ENCODE results near the gene ING2.

ING2 gene

DNA sequence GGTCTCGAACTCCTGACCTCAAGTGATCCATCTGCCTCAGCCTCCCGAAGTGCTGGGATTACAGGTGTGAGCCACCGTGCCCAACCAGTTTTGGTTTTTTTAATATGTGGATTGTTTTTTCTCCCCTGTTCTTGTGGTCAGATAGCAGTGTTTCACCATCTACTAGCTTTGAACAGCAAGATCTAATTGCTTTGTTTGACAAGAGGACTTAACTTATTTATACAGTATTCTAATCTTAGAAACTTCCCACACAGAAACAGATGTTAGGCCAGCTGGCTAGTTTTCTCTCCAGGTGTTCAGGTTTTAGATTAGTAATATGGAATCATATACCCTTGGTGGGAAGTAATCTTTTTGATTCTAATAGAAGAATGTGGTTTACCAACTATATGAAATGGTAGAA lies 12.9 kb downstream of the ING2 start:
- no peak for DNase-seq (ENCODE audit: low read depth, low spot score)
- no peak overlapping the region for H3K4me3 ChIP-seq (ENCODE audit: low read depth, low read length)
- POLR2A ChIA-PET = no interaction called here
- CTCF ChIA-PET = interaction anchor here (0.6 kb wide), 1 partner anchor 54 kb away, joined by 3 read pairs; no protein-coding TSS in a partner anchor
- TF ChIP-seq, protein P1, sequence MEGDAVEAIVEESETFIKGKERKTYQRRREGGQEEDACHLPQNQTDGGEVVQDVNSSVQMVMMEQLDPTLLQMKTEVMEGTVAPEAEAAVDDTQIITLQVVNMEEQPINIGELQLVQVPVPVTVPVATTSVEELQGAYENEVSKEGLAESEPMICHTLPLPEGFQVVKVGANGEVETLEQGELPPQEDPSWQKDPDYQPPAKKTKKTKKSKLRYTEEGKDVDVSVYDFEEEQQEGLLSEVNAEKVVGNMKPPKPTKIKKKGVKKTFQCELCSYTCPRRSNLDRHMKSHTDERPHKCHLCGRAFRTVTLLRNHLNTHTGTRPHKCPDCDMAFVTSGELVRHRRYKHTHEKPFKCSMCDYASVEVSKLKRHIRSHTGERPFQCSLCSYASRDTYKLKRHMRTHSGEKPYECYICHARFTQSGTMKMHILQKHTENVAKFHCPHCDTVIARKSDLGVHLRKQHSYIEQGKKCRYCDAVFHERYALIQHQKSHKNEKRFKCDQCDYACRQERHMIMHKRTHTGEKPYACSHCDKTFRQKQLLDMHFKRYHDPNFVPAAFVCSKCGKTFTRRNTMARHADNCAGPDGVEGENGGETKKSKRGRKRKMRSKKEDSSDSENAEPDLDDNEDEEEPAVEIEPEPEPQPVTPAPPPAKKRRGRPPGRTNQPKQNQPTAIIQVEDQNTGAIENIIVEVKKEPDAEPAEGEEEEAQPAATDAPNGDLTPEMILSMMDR (IDR thresholded peaks at IDR 0.05; ENCODE audit: insufficient read depth, low read length, missing control alignments) = no peak

- TF ChIP-seq, protein P1 (IDR thresholded peaks at IDR 0.05; ENCODE audit: insufficient read depth, low read length, missing control alignments) = no peak
- POLR2A ChIA-PET = no interaction called here
- CTCF ChIA-PET = no interaction called here
- no peak for DNase-seq (ENCODE audit: low read depth, low spot score)
- H3K4me3 ChIP-seq (ENCODE audit: low read depth, low read length) = no peak overlapping the region
These were observed 18.0 kb downstream of the ING2 start for GRCh38 chr4:183522821-183523220.

DNA sequence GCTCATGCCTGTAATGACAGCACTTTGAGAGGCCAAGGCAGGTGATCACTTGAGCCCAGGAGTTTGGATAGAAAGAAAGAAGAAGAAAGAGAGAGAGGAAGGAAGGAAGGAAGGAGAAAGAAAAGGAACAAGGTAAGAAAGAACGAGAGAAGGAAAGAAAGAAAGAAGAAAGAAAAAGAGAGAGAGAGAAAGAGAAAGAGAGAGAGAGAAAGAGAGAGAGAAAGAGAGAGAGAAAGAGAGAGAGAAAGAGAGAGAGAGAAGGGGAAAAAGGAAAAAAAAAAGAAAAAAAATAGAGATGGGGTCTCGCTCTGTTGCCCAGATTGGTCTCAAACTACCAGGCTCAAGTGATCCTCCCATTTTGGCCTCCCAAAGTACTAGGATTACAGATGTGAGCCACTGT lies 22.5 kb downstream of the ING2 start:
- CTCF ChIA-PET = no interaction called here
- H3K4me3 ChIP-seq (ENCODE audit: low read depth, low read length) = no peak overlapping the region
- POLR2A ChIA-PET = no interaction called here
- no peak for DNase-seq (ENCODE audit: low read depth, low spot score)
- TF ChIP-seq, protein P1 (IDR thresholded peaks at IDR 0.05; ENCODE audit: insufficient read depth, low read length, missing control alignments) = no peak

DNA sequence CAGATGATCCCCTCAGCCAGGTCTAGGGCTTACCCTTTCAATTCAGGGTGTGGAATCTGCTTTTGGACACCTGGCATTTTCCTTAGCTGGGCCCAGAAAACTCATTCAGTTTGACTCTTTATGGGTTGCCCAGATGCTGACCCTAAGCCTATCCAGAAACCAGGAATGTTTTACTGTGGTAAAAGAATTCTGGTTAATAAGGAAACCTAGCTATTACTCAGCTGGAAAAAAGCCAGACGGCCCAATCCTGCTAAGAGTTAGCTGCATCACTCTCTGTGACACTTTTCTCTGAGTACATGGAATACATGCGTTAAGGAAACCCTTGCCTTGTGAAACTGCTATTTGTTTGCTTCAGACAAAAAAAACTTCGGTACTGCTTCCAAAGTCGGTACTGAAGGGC lies 28.0 kb downstream of the ING2 start:
- DNase-seq (ENCODE audit: low read depth, low spot score) = peak; percentile 33
- POLR2A ChIA-PET = no interaction called here
- TF ChIP-seq, protein P1 (IDR thresholded peaks at IDR 0.05; ENCODE audit: insufficient read depth, low read length, missing control alignments) = no peak
- CTCF ChIA-PET = no interaction called here
- H3K4me3 ChIP-seq (ENCODE audit: low read depth, low read length) = no peak overlapping the region

GRCh38 chr4:183533698-183534097 lies 28.8 kb downstream of the ING2 start:
- no peak for DNase-seq (ENCODE audit: low read depth, low spot score)
- H3K4me3 ChIP-seq (ENCODE audit: low read depth, low read length) = no peak overlapping the region
- TF ChIP-seq, protein P1 (IDR thresholded peaks at IDR 0.05; ENCODE audit: insufficient read depth, low read length, missing control alignments) = no peak
- ChIA-PET POLR2A (no interaction called here), CTCF (no interaction called here)

DNA sequence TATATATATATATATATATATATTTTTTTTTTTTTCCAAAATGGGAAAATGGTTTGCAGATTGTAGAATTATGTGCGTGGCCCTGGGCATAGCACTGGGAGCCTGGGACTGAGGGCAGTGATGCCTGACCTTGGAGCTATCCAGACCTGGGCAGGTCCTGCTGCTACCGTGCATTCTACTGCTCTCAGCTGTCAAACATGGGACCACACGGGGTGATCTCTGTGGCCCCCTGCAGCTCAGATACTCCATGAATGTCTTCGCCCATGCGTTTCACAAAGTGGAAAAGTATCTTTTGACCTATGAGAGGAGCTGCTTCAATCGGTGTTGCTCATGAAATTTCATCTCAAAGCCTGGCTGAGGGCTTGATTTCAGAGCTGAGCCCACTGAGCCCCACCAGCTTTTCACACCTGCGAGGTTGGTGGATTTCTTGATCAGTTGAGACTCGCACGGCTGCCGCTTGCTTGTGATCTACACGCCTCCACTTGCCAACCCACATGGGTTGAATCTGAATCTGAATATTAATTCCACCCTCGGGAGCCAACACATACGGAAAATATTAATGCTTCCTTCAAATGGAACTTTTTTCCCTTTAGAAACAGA lies 35.7 kb downstream of the ING2 start:
- ChIA-PET CTCF (no interaction called here), POLR2A (no interaction called here)

More for the DNA sequence above, 35.7 kb downstream of the ING2 start:
- H3K4me3 ChIP-seq (ENCODE audit: low read depth, low read length) = no peak overlapping the region
- no peak for DNase-seq (ENCODE audit: low read depth, low spot score)
- TF ChIP-seq, protein P1 (IDR thresholded peaks at IDR 0.05; ENCODE audit: insufficient read depth, low read length, missing control alignments) = no peak
